Retinal pigment epithelial cell (primary cell): Measurements from ENCODE around the gene SSU72.
"Not testable (repeated sequence)": the region's sequence is repeated elsewhere in the genome, so short reads cannot be mapped to it uniquely, and the experiment has no call there.

Source experiments
- DNase-seq: peaks from one replicate; pipeline ENCODE4 v3.0.0-alpha.2; 2010; ENCODE audit warnings: low read depth
- H3K4me3 ChIP-seq: 2 replicates; pipeline ENCODE4 v1.5.1; 2011; ENCODE audit warnings: mild to moderate bottlenecking, low read length, control low read depth, moderate library complexity
- CTCF ChIP-seq: conservative IDR thresholded peaks from 2 replicates; pipeline ENCODE4 v1.5.1; 2011; ENCODE audit warnings: low read depth, low read length, control low read depth, inconsistent platforms

The SSU72 gene

GRCh38 chr1:1535201-1536018 lies 39.3 kb downstream of the SSU72 start:
- H3K4me3 ChIP-seq: no peak overlapping the region
- DNase-seq: no peak
- no peak for TF ChIP-seq CTCF

GRCh38 chr1:1534401-1535154 lies 40.1 kb downstream of the SSU72 start:
- TF ChIP-seq CTCF: no peak
- H3K4me3 ChIP-seq: no peak overlapping the region
- DNase-seq: no peak

GRCh38 chr1:1533894-1534291 lies 40.8 kb downstream of the SSU72 start:
- H3K4me3 ChIP-seq, DNase-seq: not testable (repeated sequence)

GRCh38 chr1:1533176-1533893 lies 41.3 kb downstream of the SSU72 start:
- not testable (repeated sequence) for H3K4me3 ChIP-seq, DNase-seq

GRCh38 chr1:1531947-1532346 lies 42.7 kb downstream of the SSU72 start:
- H3K4me3 ChIP-seq: no peak overlapping the region
- DNase-seq: no peak
- no peak for TF ChIP-seq CTCF

GRCh38 chr1:1529936-1530335 lies 44.7 kb downstream of the SSU72 start:
- DNase-seq: no peak
- TF ChIP-seq CTCF: no peak
- no peak overlapping the region for H3K4me3 ChIP-seq

- no peak for TF ChIP-seq CTCF
- no peak overlapping the region for H3K4me3 ChIP-seq
- no peak for DNase-seq
These were observed 45.3 kb downstream of the SSU72 start for GRCh38 chr1:1529321-1529720.
